IMR-90 (cell line): Measurements from ENCODE around the gene JADE2. TPM values are rescaled to one million over a fixed set of nuclear protein-coding genes. Genes with fewer than 3 reads are reported as not detected.

Experiments
- CEBPB ChIP-seq: IDR thresholded peaks from 2 replicates; pipeline ENCODE4 v1.6.1; 2012; ENCODE audit warnings: low read depth, low read length, improper control_type of control experiment
- FOS ChIP-seq: fragments of 150-350 bp; IDR thresholded peaks from 2 replicates; pipeline ENCODE4 v1.6.1; 2016; ENCODE audit warnings: low read depth, low read length
- MAFK ChIP-seq: IDR thresholded peaks from 2 replicates; pipeline ENCODE4 v1.6.1; 2012; ENCODE audit warnings: low read depth, low read length, improper control_type of control experiment
- MAZ ChIP-seq: IDR thresholded peaks from 2 replicates; pipeline ENCODE4 v1.6.1; 2012; ENCODE audit warnings: low read depth, mild to moderate bottlenecking, low read length, improper control_type of control experiment, moderate library complexity, borderline replicate concordance
- MXI1 ChIP-seq: IDR thresholded peaks from 2 replicates; pipeline ENCODE4 v1.6.1; 2012; ENCODE audit warnings: low read depth, mild to moderate bottlenecking, low read length, moderate library complexity, borderline replicate concordance
- polyA plus RNA-seq, 3 experiments: library from polyadenylated mRNA; depleted of rRNA; stranded (reverse); fragments of >200 nt; gene quantifications; 2 replicates each; pipeline ENCODE4 v1.2.3, GENCODE V29; 2012; ENCODE audit warnings: low replicate concordance in 1 of 3
- total RNA-seq: library from RNA; depleted of rRNA; stranded (reverse); fragments of >200 nt; gene quantifications from 2 replicates; pipeline ENCODE4 v1.2.3, GENCODE V29; 2012
- TF ChIP-seq, protein P1 (sequence below): fragments of 150-350 bp; IDR thresholded peaks from 2 replicates; pipeline ENCODE4 v1.6.1; 2016; ENCODE audit warnings: low read depth, mild to moderate bottlenecking, low read length, moderate library complexity, borderline replicate concordance

JADE2 gene
- total and polyA plus RNA-seq, 2 of the 4 experiments (the other 2 are of a cell fraction): 13.3 to 14.9 TPM

DNA sequence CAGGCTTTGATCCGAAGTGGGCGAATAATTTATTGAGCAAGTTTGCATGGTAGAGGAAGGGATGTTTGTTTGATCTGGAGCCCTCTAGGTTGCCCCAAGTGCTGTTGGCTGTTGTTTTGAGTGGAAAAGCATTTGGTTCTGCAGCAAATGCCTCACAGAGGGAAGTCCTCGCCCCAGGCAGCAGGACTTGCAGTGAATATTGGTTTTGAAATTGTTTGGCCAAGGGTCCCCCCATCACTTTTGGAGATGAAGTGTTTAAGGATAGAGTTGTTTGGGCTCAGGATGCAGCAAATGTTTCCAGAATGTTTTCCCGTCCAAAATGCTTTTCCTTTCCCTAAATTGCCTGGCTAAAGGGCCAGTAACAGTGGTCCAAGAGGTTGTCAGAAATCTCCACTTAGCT, 3.1 kb downstream of the JADE2 start (continued):
- TF ChIP-seq MAZ (no peak), MAFK (no peak), MXI1 (no peak), FOS (no peak), CEBPB (no peak)
- TF ChIP-seq, protein P1, sequence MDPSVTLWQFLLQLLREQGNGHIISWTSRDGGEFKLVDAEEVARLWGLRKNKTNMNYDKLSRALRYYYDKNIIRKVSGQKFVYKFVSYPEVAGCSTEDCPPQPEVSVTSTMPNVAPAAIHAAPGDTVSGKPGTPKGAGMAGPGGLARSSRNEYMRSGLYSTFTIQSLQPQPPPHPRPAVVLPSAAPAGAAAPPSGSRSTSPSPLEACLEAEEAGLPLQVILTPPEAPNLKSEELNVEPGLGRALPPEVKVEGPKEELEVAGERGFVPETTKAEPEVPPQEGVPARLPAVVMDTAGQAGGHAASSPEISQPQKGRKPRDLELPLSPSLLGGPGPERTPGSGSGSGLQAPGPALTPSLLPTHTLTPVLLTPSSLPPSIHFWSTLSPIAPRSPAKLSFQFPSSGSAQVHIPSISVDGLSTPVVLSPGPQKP: no peak
